Ishikawa (cell line): ENCODE data around the gene CYP24A1.

Experiments used
- CEBPB ChIP-seq: IDR thresholded peaks from 2 replicates; pipeline ENCODE4 v1.6.1; 2012
- CREB1 ChIP-seq: IDR thresholded peaks from 2 replicates; pipeline ENCODE4 v1.6.1; 2012; ENCODE audit warnings: low read depth
- EGR1 ChIP-seq: IDR thresholded peaks from 2 replicates; pipeline ENCODE4 v1.6.1; 2012
- FOXM1 ChIP-seq: IDR thresholded peaks from 2 replicates; pipeline ENCODE4 v1.6.1; 2012; ENCODE audit warnings: low read depth, borderline replicate concordance
- MAX ChIP-seq: IDR thresholded peaks from 2 replicates; pipeline ENCODE4 v1.6.1; 2012
- RAD21 ChIP-seq: IDR thresholded peaks from 2 replicates; pipeline ENCODE4 v1.6.1; 2012; ENCODE audit warnings: low read depth
- REST ChIP-seq: IDR thresholded peaks from 2 replicates; pipeline ENCODE4 v1.6.1; 2012; ENCODE audit warnings: low read depth, mild to moderate bottlenecking
- TAF1 ChIP-seq: IDR thresholded peaks from 2 replicates; pipeline ENCODE4 v1.6.1; 2012; ENCODE audit warnings: low read depth, mild to moderate bottlenecking
- TCF12 ChIP-seq: IDR thresholded peaks from 2 replicates; pipeline ENCODE4 v1.6.1; 2012; ENCODE audit warnings: low read depth
- TEAD4 ChIP-seq: IDR thresholded peaks from 2 replicates; pipeline ENCODE4 v1.6.1; 2012
- USF1 ChIP-seq: IDR thresholded peaks from 2 replicates; pipeline ENCODE4 v1.6.1; 2012
- YY1 ChIP-seq: IDR thresholded peaks from 2 replicates; pipeline ENCODE4 v1.6.1; 2012; ENCODE audit warnings: low read depth
- ZBTB7A ChIP-seq: IDR thresholded peaks from 2 replicates; pipeline ENCODE4 v1.6.1; 2012; ENCODE audit warnings: low read depth

Gene CYP24A1

GRCh38 chr20:54138427-54138826, 35.4 kb downstream of the CYP24A1 start:
- no peak for TF ChIP-seq TCF12
- TF ChIP-seq TAF1, result no peak
- no peak for TF ChIP-seq CEBPB
- TF ChIP-seq EGR1, result no peak
- no peak for TF ChIP-seq FOXM1
- no peak for TF ChIP-seq ZBTB7A
- TF ChIP-seq CREB1, result no peak
- no peak for TF ChIP-seq REST

- TF ChIP-seq TAF1 (no peak), EGR1 (no peak), USF1 (no peak), CREB1 (no peak), TCF12 (no peak), RAD21 (no peak), ZBTB7A (no peak), TEAD4 (no peak)
These were observed 36.7 kb downstream of the CYP24A1 start for GRCh38 chr20:54137115-54137514.

GRCh38 chr20:54134445-54135220, 39.2 kb downstream of the CYP24A1 start:
- TF ChIP-seq USF1 (no peak), TAF1 (no peak), FOXM1 (no peak), CEBPB (no peak), TEAD4 (no peak)

GRCh38 chr20:54133434-54134427, 40.1 kb downstream of the CYP24A1 start:
- TF ChIP-seq MAX, result no peak
- TF ChIP-seq CREB1, result no peak
- no peak for TF ChIP-seq TAF1
- TF ChIP-seq TCF12, result no peak
- no peak for TF ChIP-seq RAD21
- TF ChIP-seq ZBTB7A, result no peak
- TF ChIP-seq USF1, result no peak
- no peak for TF ChIP-seq REST
- no peak for TF ChIP-seq YY1

GRCh38 chr20:54132612-54133433, 41.0 kb downstream of the CYP24A1 start:
- no peak for TF ChIP-seq EGR1
- peak; percentile 48; the same call in 1 of the 2 replicates for TF ChIP-seq CEBPB
